Astrocyte (in vitro differentiated cells and primary cell): Measurements from ENCODE around the gene ADORA2A.

Experiments used
- CTCF ChIP-seq: IDR thresholded peaks from 2 replicates; pipeline ENCODE4 v1.5.1; 2011; ENCODE audit warnings: low read depth, mild to moderate bottlenecking, inconsistent platforms, low read length, moderate library complexity; ENCODE audit not compliant: insufficient read depth
- EZH2 ChIP-seq: IDR thresholded peaks from 2 replicates; pipeline ENCODE4 v1.6.1; 2012; ENCODE audit warnings: mild to moderate bottlenecking, low read length, inconsistent platforms; ENCODE audit not compliant: insufficient read depth

- TF ChIP-seq CTCF = no peak
- TF ChIP-seq EZH2 = no peak
Measured at GRCh38 chr22:24413271-24413670, 14.1 kb upstream of the ADORA2A start.
